HS-27A (cell line): ENCODE measurements around the gene ENOSF1.
A peak's percentile ranks its signal among the peaks of the same experiment; 100 is the strongest.

Experiments used
- DNase-seq: peaks from one replicate; pipeline ENCODE4 v3.0.0-alpha.2; 2012; ENCODE audit warnings: low read depth, missing footprints

Gene ENOSF1

DNA sequence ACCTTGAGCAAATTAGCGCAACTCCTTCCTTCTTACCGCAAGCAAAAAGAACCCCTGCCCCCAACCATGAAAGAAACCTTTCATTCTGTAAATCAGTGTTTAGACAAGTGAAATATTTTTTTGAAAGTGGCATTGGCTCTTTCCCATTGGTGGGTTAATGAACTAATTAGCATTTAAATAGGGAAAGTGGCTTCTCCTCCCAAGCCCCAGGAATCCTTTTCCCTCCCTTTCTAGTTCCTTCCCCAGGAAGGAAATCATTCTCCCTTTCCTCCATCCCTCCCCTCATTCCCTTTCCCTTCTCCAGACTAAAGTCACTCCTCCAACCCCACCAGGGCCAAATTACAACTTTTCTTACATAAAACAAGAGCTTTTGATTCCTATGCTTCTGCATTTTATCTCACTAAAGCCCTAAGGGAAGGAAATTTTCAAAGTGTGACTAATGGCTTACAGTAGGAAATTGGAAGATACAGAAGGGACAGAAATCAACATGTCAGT lies 77.8 kb downstream of the ENOSF1 start:
- no peak for DNase-seq

DNA sequence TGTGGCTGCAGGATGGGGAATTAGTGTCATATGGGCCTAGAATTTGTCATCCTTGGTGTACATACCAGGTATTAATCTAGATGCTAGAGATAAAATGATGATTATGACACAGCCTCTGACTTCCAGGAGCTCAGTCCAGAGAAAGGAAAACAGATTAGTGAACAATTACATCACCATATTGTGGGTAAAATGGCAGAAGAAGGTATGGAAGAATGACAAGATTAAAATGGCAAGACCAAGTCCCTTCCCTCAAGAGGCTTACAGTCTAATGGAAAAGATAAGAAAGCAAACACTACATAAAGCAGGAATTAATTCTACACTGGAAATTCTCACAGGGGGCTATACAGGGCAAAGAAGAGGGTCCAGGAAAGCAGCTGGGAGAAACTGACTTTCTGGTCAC lies 80.9 kb downstream of the ENOSF1 start:
- no peak for DNase-seq

DNA sequence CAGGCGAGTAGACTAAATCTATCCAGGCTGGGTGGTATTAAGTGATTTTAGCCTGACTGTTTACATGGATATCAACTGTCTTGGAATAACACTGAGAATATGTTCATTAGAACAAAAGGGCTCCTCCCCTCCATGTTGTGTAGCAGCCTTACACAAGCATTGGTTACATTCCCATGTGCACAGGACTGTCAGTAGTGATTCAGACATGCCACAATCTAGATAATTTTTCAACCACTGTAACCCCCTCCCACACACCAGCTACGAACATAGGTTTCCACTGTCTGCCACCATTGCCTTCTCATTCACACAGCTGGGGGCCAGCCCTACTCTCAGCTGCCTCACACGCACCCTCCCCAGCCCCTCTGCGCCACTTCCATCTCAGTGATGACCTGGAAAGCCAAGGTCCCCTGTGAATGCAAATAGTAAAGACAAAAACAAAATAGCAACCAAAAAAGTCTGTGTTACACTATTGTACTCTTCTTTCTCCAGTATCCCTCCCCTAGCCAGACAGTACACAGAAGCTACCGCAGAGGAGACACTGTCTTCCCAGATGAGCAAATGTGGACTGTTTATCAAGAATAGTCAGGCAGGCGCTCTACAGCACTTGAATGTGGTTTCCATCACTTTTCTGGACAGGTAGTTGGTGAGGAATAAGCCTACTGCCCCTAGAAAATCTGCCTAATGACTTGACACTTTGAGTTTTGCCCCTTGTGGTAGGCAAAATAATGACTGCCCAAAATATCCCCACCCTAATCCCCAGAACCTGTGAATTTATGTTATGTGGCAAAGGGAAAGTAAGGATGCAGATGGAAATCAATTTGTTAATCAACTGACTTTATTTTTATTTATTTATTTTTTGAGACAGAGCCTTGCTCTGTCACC lies 82.9 kb downstream of the ENOSF1 start:
- DNase-seq: no peak

DNA sequence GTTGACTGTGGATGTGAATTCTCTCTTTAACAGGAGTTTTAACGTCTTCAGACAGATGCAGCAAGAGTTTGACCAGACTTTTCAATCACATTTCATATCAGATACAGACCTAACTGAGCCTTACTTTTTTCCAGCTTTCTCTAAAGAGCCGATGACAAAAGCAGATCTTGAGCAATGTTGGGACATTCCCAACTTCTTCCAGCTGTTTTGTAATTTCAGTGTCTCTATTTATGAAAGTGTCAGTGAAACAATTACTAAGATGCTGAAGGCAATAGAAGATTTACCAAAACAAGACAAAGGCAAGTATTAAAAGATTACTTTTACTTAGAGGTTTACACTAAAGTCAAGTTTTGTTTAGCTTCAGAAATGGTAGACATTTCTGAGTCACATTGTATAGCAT lies 85.2 kb downstream of the ENOSF1 start:
- no peak for DNase-seq

DNA sequence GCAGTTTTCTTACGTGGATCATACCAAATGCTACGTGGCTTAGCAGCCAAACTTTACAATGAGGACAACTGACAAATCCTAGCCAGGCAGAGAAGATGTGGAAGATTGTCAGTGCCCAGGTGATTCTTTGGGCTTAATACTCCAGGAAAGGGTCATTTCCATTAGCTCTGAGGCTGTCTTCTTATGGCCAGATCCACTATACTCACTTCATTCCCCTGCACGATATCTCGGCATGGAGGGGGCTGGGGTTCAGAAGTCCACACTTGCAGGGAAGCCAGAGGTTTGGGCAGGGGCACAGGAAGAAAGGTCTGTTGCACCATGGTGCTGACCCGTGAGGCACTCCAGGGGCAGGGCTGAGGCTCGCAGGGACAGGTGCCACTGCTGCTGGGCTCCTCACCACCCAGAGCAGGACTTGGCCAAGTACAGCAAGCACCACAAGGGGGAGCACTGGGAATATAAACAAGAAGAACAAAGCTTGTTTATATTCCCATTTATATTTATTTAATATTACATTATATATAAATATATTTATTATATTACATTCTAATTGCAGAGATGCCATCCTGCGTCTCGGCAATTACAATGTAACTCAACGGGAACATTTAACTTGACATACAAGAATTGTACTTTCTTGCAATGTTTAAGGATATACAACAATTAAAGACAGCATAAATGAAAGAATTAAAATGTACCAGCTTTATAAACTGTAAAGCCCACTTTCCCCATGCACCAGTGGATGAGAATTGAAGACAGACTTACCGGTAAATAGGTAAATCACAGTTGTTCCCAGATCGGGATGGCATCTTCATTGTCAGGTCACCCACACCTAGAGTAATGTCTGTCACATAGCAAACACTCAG lies 88.4 kb downstream of the ENOSF1 start:
- DNase-seq: peak; percentile 31

DNA sequence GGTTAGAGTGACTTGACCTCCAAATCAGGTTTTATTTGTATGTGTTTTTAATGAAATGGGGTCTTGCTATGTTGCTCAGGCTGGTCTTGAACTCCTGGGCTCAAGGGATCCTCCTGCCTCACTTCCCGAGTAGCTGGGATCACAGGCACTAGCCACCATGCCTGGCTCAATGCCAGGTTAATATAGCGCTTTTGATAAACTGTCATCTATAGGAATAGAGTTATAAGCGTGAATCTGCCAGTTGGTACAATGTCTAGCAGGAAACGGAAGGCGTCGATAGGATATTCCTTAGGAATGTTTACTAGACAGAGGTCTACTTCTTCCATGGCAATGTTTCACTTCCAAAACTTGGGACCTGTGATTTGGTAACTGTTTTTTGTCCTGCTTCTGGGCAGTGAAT lies 90.1 kb downstream of the ENOSF1 start:
- DNase-seq: no peak

DNA sequence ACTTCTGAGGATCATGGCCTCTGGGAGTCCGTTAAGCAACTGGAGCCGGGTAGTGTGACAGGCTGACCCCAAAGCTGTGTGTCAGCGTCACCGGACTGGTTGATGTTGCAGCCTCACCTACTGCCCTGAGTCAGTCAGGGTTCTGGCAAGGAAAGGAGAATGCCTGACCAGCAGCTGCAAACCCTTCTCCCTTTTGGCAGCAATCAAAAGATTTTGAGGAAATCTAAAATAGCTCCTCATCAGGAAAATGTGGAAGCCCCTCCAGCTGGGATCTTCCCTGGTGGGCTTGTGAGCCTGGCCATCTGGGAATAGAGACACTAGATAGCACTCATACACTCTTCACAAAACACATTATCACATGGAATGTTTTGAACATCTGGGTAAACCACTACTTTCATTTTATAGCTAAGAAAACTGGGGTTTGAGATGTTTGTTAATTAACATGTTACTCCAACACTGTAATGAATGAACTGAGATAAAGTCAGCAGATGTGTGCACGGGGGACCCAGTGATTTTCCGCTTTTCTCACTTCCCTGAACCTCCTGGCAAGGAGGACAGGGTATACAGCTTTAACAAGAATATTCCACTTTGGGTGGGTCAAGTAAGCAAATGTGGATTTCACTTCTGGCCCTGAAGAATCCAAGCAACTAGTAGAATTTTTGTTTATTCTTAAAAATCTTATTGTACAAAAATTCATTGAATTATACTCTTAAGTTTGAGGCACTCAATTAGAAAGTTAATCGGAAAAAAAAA lies 91.0 kb downstream of the ENOSF1 start:
- DNase-seq: no peak
